Measurements from ENCODE around the gene B9D2.

- TF ChIP-seq PATZ1 (CRISPR knock-in tag; IDR thresholded peaks at IDR 0.05; ENCODE audit: borderline replicate concordance) = no peak
- TF ChIP-seq TSHZ2 (CRISPR knock-in tag; IDR thresholded peaks at IDR 0.05) = no peak
- TF ChIP-seq ARNTL (CRISPR knock-in tag; IDR thresholded peaks at IDR 0.05; ENCODE audit: borderline replicate concordance, low read depth) = no peak
- TF ChIP-seq ZNF565 (CRISPR knock-in tag; conservative IDR thresholded peaks at IDR 0.05; ENCODE audit: low read depth) = no peak
- TF ChIP-seq CSDC2 (CRISPR knock-in tag; IDR thresholded peaks at IDR 0.05) = no peak
- no peak for TF ChIP-seq ZNF70 (CRISPR knock-in tag; IDR thresholded peaks at IDR 0.05)
- no peak for TF ChIP-seq ZFP30 (CRISPR knock-in tag; IDR thresholded peaks at IDR 0.05)
- no peak for TF ChIP-seq OSR1 (CRISPR knock-in tag; IDR thresholded peaks at IDR 0.05)
- TF ChIP-seq GLIS3 (CRISPR knock-in tag; IDR thresholded peaks at IDR 0.05) = no peak
- no peak for TF ChIP-seq ESRRG (CRISPR knock-in tag; IDR thresholded peaks at IDR 0.05)
- TF ChIP-seq RARB (CRISPR knock-in tag; IDR thresholded peaks at IDR 0.05) = no peak
- TF ChIP-seq BACH2 (CRISPR knock-in tag; IDR thresholded peaks at IDR 0.05; ENCODE audit: borderline replicate concordance) = no peak
These were observed 35.6 kb upstream of the B9D2 start for GRCh38 chr19:41399525-41399924.

Data from SK-N-SH treated with all-trans-retinoic acid at 6 μM for 48 hours (cell line).